ENCODE data around the gene OR52M1. TPM values are rescaled to one million over a fixed set of nuclear protein-coding genes. Genes with fewer than 3 reads are reported as not detected.

The OR52M1 gene
- total and polyA plus RNA-seq, 2 of the 13 experiments (the other 11 are each of a cell fraction or from before 2014, with no cell fraction given) = not detected

DNA sequence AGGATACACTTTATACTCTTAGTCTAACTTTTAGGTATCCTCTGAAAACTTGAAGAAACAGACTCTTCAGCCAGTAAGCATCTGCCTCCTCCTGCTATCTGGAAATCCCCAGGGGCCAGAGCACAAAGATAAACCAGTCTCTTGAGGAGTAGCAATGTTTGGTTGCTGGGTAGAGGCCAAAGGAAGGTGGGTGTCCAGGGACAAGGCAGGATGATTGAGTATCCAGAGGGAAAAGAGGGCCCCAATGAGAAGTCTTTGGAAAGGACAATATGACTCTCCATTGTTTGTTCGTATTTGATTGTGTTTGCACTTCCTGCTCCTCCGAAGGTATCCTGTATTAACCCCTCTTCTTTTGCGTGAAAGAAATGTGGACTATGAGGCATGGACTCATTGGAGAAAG, 44.0 kb downstream of the OR52M1 start (continued):
- TF ChIP-seq, protein P1, sequence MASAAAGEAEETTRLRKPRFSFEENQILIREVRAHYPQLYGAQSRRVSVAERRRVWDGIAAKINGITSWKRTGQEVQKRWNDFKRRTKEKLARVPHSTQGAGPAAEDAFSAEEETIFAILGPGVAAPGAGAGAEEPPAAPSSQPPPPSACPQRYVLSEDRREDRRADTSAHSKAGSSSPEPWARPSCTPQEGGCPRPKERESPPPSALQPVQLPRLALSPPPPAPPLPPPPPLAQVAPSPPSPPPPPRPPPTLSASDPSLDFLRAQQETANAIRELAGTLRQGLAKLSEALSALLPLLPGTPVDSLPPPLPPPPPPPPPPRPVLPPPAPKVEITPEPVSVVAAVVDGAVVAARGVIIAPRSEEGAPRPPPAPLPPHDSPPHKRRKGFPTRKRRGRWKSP (CRISPR knock-in tag; IDR thresholded peaks at IDR 0.05) = no peak
- TF ChIP-seq, protein P2, sequence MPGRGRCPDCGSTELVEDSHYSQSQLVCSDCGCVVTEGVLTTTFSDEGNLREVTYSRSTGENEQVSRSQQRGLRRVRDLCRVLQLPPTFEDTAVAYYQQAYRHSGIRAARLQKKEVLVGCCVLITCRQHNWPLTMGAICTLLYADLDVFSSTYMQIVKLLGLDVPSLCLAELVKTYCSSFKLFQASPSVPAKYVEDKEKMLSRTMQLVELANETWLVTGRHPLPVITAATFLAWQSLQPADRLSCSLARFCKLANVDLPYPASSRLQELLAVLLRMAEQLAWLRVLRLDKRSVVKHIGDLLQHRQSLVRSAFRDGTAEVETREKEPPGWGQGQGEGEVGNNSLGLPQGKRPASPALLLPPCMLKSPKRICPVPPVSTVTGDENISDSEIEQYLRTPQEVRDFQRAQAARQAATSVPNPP (CRISPR knock-in tag; IDR thresholded peaks at IDR 0.05) = no peak
- TF ChIP-seq, protein P3, sequence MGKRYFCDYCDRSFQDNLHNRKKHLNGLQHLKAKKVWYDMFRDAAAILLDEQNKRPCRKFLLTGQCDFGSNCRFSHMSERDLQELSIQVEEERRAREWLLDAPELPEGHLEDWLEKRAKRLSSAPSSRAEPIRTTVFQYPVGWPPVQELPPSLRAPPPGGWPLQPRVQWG (CRISPR knock-in tag; IDR thresholded peaks at IDR 0.05; ENCODE audit: borderline replicate concordance, low read depth) = no peak
- no peak for TF ChIP-seq ZNF468 (CRISPR knock-in tag; IDR thresholded peaks at IDR 0.05)

DNA sequence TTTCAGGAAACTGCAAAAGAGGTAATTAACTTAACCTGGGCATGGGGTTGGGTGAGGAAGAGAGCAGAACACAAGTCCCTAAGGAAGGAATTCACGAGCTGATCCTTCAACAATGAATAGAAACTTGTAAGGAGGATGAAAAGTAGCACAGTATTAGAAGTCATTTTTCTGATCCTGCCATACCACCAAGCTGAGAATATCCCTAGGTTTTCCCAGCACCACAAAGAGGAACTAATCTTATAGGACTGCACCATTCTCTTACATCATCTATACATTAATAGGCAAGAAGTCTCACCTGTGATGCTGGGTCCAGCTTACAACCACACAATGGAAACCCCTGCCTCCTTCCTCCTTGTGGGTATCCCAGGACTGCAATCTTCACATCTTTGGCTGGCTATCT, 48.7 kb downstream of the OR52M1 start, which contains the start of gene OR52I1:
TSS of gene OR52I1 (plus strand) at position 301 of the 400 bp plus-strand sequence. CDS start at position 301, 0 bp downstream.
- WGBS (ENCODE audit: low lambda C conversion rate) = 0% methylated on average over 1 of the region's 1 CpG
- Histone ChIP-seq H4K20me1 (ENCODE audit: insufficient read depth, low read length) (no peaks in the 10 kb centered on the region), H3K9me3 (ENCODE audit: low read length) (no peaks in the 10 kb centered on the region), H3K79me2 (ENCODE audit: insufficient read depth, low read length) (no peaks in the 10 kb centered on the region), H2AFZ (ENCODE audit: low read length) (no peak within 1 kb of the TSS), H3K4me3 (replicated peaks in 1 of 3; ENCODE audit: insufficient read depth in 1 of 3, low read depth in 2 of 3, low read length in 3 of 3) (no peak within 1 kb of the TSS), H3K4me1 (ENCODE audit: insufficient read depth, low read length) (no peaks in the 10 kb centered on the region), H3K36me3 (replicated peaks in 1 of 2; ENCODE audit: control insufficient read depth in 1 of 2, insufficient read depth in 2 of 2, low read length in 2 of 2) (no peaks in the 10 kb centered on the region), H3K4me2 (ENCODE audit: low read depth, low read length) (no peak within 1 kb of the TSS), H3K9ac (ENCODE audit: insufficient read depth, low read depth, low read length) (no peak within 1 kb of the TSS), H3K27me3 (ENCODE audit: control insufficient read depth in 1 of 2, insufficient read depth in 2 of 2, low read length in 2 of 2) (no peaks in the 10 kb centered on the region; a peak in 2 of 5 replicates), H3K27ac (ENCODE audit: extremely low read length, insufficient read depth, low read length) (no peak within 1 kb of the TSS)
- ChIA-PET CTCF (ENCODE audit: low intra/inter-chr PET ratio, low total read pairs) (no interaction called here), POLR2A (no interaction called here)
- DNase-seq (ENCODE audit: low spot score) = no peak
- ATAC-seq = no peak
- intact Hi-C loops (cut with micrococcal nuclease; ENCODE audit: unreplicated experiment) = no loop called here
- BruUV-seq (replicated peaks) = no TSS peak
- FAIRE-seq = no peak
- in situ Hi-C loops (cut with HindIII; ENCODE audit: extremely low pct_ligation_motif_present, low pct_unique_long_range_greater_than_20kb) = no loop called here
- TF ChIP-seq, protein P4, sequence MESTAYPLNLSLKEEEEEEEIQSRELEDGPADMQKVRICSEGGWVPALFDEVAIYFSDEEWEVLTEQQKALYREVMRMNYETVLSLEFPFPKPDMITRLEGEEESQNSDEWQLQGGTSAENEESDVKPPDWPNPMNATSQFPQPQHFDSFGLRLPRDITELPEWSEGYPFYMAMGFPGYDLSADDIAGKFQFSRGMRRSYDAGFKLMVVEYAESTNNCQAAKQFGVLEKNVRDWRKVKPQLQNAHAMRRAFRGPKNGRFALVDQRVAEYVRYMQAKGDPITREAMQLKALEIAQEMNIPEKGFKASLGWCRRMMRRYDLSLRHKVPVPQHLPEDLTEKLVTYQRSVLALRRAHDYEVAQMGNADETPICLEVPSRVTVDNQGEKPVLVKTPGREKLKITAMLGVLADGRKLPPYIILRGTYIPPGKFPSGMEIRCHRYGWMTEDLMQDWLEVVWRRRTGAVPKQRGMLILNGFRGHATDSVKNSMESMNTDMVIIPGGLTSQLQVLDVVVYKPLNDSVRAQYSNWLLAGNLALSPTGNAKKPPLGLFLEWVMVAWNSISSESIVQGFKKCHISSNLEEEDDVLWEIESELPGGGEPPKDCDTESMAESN (CRISPR knock-in tag; conservative IDR thresholded peaks at IDR 0.05) = no peak
- TF ChIP-seq MYNN (CRISPR knock-in tag; IDR thresholded peaks at IDR 0.05; ENCODE audit: low read depth) = no peak
- no peak for TF ChIP-seq ZNF564 (CRISPR knock-in tag; IDR thresholded peaks at IDR 0.05)
- TF ChIP-seq YEATS4 (CRISPR knock-in tag; IDR thresholded peaks at IDR 0.05; ENCODE audit: borderline replicate concordance) = no peak
- TF ChIP-seq, protein P5, sequence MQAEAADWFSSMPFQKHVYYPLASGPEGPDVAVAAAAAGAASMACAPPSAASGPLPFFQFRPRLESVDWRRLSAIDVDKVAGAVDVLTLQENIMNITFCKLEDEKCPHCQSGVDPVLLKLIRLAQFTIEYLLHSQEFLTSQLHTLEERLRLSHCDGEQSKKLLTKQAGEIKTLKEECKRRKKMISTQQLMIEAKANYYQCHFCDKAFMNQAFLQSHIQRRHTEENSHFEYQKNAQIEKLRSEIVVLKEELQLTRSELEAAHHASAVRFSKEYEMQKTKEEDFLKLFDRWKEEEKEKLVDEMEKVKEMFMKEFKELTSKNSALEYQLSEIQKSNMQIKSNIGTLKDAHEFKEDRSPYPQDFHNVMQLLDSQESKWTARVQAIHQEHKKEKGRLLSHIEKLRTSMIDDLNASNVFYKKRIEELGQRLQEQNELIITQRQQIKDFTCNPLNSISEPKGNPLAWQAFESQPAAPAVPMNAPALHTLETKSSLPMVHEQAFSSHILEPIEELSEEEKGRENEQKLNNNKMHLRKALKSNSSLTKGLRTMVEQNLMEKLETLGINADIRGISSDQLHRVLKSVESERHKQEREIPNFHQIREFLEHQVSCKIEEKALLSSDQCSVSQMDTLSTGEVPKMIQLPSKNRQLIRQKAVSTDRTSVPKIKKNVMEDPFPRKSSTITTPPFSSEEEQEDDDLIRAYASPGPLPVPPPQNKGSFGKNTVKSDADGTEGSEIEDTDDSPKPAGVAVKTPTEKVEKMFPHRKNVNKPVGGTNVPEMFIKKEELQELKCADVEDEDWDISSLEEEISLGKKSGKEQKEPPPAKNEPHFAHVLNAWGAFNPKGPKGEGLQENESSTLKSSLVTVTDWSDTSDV (CRISPR knock-in tag; IDR thresholded peaks at IDR 0.05) = no peak
- no peak for TF ChIP-seq NFIC (IDR thresholded peaks at IDR 0.05; ENCODE audit: low read length)
- no peak for TF ChIP-seq ZNF501 (CRISPR knock-in tag; IDR thresholded peaks at IDR 0.05)
- TF ChIP-seq NR2C2 (CRISPR knock-in tag; IDR thresholded peaks at IDR 0.05; ENCODE audit: borderline replicate concordance) = no peak
- no peak for TF ChIP-seq ZNF234 (CRISPR knock-in tag; conservative IDR thresholded peaks at IDR 0.05)
- TF ChIP-seq, protein P6, sequence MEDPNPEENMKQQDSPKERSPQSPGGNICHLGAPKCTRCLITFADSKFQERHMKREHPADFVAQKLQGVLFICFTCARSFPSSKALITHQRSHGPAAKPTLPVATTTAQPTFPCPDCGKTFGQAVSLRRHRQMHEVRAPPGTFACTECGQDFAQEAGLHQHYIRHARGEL (CRISPR knock-in tag; IDR thresholded peaks at IDR 0.05) = no peak
- no peak for TF ChIP-seq MAFF (IDR thresholded peaks at IDR 0.05; ENCODE audit: low read depth, low read length)

Measured in HepG2 (cell line).